GOT3 (cell line): Measurements from ENCODE around the gene AP1S2.
"Not testable (repeated sequence)": the region's sequence is repeated elsewhere in the genome, so short reads cannot be mapped to it uniquely, and the experiment has no call there.

Experiments
- DNase-seq: peaks from one replicate; lab custom pipeline; 2025; ENCODE audit warnings: mixed read lengths; lab: John Stamatoyannopoulos, UW

Gene AP1S2

DNA sequence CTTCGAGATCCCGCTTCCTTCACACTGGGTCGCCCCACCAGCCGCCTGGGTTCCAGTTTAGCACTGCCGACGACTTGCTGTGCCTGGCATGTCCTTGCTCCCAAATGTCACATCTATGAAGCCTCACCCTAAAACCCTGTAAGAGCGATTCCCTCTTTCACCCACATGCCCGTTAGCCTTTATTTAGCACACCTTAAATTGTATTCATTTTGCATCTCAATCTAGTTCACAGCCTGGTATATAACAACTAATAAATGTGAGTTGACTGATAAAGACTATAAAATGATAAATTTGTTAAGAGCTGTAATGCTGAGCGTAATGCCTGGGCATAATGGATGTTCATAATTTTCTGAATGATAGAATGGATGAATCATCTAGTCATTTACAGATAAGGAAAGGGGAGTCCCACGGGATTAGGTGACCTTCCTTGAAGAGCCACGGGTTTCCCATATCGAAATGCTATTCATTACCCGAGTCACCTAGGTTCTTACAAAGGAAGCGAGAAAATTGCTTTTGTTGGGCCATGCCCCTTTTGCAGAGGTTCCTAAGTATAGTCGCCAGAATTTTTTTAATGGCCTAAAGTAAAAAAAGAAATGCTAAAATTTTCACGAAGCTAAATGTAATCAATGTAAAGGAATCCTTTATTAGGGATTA, 1.1 kb upstream of the AP1S2 start:
- DNase-seq, result no peak

DNA sequence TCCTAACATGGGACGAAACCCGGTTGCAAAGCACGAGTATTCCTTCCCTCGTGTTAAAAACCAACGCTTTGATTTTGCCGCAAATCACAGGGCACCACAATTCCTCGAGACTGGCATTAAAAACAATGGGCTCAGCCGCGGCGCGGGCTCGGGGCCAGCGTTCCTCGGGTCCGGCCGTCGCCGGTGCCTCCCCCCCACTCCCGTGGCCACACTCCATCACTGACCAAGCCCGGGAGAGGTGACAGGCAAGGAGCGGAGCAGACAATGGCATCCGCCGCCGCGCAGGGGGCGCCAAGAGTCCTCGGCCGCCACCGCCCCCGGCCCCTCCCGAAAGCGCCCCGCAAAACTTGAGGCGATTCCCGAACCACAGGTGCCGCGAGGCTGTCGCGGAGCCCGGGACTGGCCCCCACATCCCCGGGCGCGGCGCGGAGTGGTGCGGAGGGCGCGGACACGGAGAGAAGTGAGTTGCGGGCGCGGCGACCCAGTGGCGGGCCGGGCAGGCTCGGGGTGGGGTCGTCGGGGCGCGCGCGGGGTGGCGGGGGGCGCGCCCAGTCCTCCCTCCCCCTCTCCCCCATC, 445 bp downstream of the AP1S2 start:
- DNase-seq, result no peak

GRCh38 chrX:15853586-15854079, 980 bp downstream of the AP1S2 start:
- DNase-seq, result no peak

DNA sequence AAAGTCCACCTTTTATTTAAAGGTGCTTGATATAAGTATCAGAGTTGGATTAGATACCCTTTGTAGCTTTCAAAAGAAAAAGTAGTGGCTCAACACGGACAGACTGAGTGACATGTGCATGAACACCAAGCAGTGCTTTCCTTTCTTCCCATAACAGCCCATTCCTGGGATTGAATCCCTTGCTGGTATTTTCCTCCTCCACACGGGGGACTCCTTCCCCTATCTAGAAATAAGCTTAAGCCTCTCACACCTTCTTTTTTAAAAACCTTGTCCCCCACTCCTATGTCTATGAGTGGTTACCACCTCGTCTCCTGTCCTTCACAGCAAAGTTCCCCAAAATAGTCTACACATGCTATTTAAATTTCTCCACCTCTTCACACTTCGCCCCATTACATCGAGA, 5.1 kb downstream of the AP1S2 start:
- no peak for DNase-seq

- no peak for DNase-seq
Observed at GRCh38 chrX:15848576-15848975, 6.0 kb downstream of the AP1S2 start.

DNA sequence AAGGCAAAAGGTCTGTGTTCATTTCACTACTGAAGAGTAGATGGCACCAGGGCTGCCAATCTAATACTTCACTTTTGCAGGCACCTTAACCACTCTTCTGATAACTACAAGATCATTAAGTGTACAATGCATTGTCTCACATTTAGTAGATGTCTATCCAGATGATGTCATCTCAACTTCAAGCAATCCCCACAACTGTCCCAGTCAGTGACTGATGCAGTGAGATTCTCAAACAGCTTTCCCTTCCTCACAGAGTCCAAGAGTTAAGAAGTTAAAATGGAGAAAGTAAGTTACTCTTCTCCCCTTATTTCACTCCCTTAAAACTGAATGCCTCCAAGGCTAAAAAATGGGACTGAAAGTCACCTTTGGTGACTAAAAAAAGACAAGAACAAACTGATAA, 10.7 kb downstream of the AP1S2 start:
- DNase-seq, result no peak

GRCh38 chrX:15841853-15842516, 12.6 kb downstream of the AP1S2 start:
- DNase-seq, result no peak

DNA sequence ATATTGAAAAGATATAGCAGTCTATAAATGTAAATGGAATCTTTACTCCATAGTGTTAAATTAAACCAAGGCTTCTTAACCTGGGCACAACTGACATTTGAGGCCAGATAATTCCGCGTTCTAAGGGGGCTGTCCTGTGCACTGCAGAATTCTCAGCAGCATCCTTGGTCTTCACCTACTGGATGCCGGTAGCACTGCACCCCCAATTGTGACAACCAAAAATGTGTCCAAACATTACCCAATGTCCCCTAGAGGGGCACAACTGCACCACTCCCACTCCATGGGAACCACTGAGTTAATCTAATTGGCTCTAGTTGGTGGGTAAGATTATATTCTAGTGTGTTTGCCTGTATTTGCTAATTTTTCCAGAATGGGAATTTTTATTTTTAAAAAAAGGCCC, 16.6 kb downstream of the AP1S2 start:
- no peak for DNase-seq

- no peak for DNase-seq
Observed at GRCh38 chrX:15834827-15835595, 19.6 kb downstream of the AP1S2 start.

- no peak for DNase-seq
Observed at GRCh38 chrX:15834053-15834452, 20.6 kb downstream of the AP1S2 start.

DNA sequence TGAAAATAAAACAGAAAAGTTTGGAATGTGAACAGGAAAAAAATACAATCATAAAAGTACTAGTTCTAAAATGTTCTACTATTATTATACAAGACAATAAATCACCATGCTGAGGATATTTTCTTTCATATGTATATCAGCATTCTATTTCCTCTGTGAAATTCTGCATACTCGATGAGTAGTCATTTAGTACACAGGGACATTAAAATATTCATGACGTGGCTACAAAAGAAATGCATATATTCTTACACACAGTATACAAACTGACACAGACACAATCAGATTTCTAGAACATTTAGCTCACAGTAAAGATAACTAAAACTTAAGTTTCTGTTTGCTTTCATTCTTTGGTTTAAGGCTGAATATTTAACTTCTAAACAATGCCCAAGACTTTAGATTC, 23.3 kb downstream of the AP1S2 start:
- not testable (repeated sequence) for DNase-seq

- DNase-seq, result no peak
Observed at GRCh38 chrX:15829217-15829616, 25.4 kb downstream of the AP1S2 start.

DNA sequence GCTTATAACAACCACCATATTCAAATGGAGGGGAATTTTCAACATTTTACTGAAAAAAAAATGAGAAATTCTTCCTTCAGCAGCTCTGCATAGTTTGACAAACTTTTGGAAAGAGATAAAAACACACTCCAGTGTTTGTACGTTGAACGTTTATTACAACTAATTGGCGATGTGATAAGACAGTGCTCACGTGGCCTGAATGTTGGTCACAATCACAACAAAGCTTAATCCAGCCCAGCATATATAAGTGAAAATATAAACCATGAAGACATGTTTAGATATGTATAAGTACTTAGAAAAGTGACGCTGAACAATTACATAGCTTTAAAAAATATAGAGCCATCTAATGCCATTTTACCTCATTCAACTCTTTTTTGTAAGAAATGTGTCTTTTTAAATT, 28.7 kb downstream of the AP1S2 start:
- DNase-seq, result no peak

DNA sequence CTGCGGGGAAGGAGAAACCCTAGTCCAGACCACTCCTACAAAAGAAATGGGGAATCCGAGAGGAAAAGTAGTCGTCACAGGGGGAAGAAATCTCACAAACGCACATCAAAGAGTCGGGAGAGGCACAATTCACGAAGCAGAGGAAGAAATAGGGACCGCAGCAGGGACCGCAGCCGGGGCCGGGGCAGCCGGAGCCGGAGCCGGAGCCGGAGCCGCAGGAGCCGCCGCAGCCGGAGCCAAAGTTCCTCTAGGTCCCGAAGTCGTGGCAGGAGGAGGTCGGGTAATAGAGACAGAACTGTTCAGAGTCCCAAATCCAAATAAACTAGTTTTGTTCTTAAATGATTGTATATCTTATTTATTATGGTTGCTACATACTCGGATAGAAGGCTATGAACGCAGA, 31.7 kb downstream of the AP1S2 start:
- no peak for DNase-seq

DNA sequence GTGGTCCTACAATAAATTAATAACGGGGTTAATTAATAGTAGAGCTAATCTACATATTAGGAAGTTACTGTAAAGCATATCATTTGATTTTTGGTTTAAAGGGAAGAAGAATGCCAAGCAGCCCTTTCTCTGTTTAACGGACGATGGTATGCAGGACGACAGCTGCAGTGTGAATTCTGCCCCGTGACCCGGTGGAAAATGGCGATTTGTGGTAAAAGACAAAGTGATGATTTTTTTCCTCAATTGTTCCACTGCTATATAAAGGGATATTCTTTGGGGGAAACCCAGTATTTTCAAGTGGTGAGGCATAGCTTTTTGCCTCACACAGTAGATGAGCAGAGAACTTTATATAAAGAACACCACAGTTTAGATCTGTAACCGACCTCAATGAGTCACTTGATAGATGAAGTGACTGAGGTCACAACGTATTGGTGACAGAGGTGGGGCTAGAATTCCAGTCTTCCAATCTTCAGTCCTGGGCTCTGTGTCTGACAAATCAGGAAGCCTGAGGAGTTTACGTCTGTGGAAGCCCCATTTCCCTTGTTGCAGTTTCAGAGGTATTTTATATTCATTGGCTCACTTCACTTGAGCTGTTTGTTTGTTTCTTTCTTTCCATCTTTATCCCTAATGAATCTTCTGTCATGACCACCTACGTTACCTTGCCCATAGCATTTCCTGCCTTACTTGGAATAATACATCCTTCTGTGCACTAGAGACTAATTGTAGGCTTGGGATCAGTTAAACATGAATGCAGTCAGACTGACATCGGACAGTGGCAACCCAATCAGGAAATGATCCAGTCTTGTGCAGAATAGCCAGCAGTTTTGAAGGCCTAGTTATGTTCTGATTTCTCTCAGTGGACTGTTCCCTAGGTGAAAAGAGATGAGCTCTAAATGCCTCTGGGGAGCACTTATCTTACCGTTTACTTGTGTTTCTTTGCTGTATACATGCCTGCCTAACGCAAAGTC, 34.2 kb downstream of the AP1S2 start:
- no peak for DNase-seq

DNA sequence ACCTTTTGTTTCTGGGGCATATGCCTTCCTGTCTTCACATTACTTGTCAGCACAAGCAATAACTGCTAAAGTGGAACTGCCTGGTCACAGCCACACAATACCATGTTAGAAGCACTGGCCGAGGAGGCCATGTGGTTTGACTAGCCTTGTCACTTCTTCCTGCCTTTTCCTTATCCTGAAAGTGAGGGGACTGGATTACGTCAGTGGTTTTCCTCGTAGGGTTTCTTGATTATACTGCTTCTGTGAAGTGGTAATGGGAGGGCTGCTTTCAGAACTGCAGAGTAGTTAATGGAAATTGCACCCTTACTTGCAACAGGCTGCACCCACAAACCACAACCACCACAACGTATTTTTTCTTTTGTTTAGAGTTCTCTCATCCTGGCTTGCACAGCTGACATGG, 37.7 kb downstream of the AP1S2 start:
- DNase-seq, result no peak

DNA sequence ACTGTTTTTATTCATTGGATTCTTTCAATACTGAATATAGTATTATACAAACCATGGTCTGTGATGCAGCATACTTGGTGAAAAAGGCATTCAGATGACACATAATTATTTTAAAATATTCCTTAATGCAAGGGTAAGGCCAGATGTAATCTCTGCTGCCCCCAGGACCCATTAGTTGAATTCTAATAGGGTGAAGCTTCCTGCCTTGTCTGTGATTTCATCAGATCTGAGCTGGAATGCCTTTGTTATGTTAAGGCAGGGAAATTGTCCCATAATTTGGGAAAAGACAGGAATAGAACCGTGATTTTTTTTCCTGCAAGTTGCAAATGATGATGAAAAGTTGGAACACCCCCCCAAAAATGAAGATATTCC, 38.2 kb downstream of the AP1S2 start:
- no peak for DNase-seq

DNA sequence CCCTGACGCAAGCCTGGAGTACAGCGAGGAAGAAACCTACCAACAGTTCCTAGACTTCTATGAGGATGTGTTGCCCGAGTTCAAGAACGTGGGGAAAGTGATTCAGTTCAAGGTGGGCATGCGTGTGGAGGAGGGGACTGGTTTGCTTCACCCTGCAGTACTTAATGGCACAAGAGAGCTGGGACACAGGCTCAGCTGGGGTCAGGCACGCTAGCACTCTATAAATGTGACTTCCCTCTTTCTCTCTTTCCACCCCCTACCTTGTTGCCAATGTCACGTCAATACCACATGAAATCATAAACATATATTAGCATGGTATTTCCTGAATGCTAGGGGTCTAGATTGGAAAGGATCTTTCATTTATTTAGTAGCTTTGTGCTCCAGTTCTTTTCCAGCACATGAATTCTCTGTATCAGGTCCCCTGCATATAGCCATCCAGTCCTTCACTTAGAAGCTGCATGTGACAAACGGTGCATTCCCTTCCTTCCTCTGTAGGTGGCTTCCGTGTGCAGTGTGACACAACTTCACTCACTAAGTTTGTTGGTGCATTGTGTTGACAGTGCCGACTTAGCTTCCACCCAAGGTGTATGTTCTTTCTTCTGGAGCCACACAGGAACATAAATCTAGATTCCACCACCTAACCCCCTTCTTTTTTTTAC, 38.7 kb downstream of the AP1S2 start:
- no peak for DNase-seq

GRCh38 chrX:15814771-15815365, 39.7 kb downstream of the AP1S2 start:
- DNase-seq, result no peak

- no peak for DNase-seq
Observed at GRCh38 chrX:15813416-15813815, 41.2 kb downstream of the AP1S2 start.
